Gastroesophageal sphincter (tissue), 4 donors: ENCODE data around the gene FKTN. TPM values are rescaled to one million over a fixed set of nuclear protein-coding genes. Genes with fewer than 3 reads are reported as not detected.

Experiments
- ATAC-seq: fragments of 150-250 bp; one replicate; pipeline ENCODE4 v1.9.1; 2016; ENCODE audit warnings: mild to moderate bottlenecking, moderate library complexity
- H3K27ac ChIP-seq, 4 donors: fragments of 200-600 bp; sonication (generic) in 3 of 4; 1 replicate in 3 of 4; 2 replicates in 1 of 4; pipeline ENCODE4 v1.5.1; 2016 to 2019
- H3K27me3 ChIP-seq: fragments of 200-600 bp; sonication (generic); one replicate; pipeline ENCODE4 v1.5.1; 2019
- H3K36me3 ChIP-seq, 2 donors: fragments of 200-600 bp; sonication (generic); one replicate each; pipeline ENCODE4 v1.5.1; 2019; ENCODE audit warnings: control low read depth in 1 of 2
- H3K4me1 ChIP-seq, 3 donors: fragments of 200-600 bp; sonication (generic); 1 replicate in 2 of 3; 2 replicates in 1 of 3; pipeline ENCODE4 v1.5.1; 2016 to 2019; ENCODE audit warnings: control low read depth in 2 of 3
- H3K4me3 ChIP-seq, 2 donors: fragments of 200-600 bp; sonication (generic); one replicate each; pipeline ENCODE4 v1.5.1; 2019; ENCODE audit warnings: mild to moderate bottlenecking in 1 of 2, moderate library complexity in 1 of 2
- H3K9me3 ChIP-seq, 3 donors: fragments of 200-600 bp; sonication (generic); one replicate each; pipeline ENCODE4 v1.5.1; 2017 to 2019; ENCODE audit warnings: control low read depth in 2 of 3
- CTCF ChIP-seq, 4 experiments: fragments of 200-600 bp in 2 of 4; fragments of 450-650 bp in 2 of 4; sonication (generic) in 1 of 4; IDR thresholded peaks; one replicate each; pipeline ENCODE4 v1.5.1; 2017 to 2019; ENCODE audit warnings: antibody characterized with exemption in 4 of 4, mild to moderate bottlenecking in 2 of 4, moderate library complexity in 2 of 4
- EP300 ChIP-seq: sonication (generic); formaldehyde crosslinking; IDR thresholded peaks from one replicate; pipeline ENCODE4 v1.6.1; 2017; ENCODE audit warnings: antibody characterized with exemption, mild to moderate bottlenecking
- POLR2A ChIP-seq, 2 donors: fragments of 450-650 bp; IDR thresholded peaks; one replicate each; pipeline ENCODE4 v1.6.1; 2017; ENCODE audit warnings: antibody characterized with exemption in 2 of 2, mild to moderate bottlenecking in 2 of 2, moderate library complexity in 1 of 2
- POLR2AphosphoS5 ChIP-seq: sonication (generic); formaldehyde crosslinking; IDR thresholded peaks from one replicate; pipeline ENCODE4 v1.6.1; 2017; ENCODE audit warnings: antibody characterized with exemption
- WGBS, 2 donors: methylation state at CpG; one replicate each; pipeline ENCODE4 v1.1.5; 2018; ENCODE audit warnings: low coverage in 1 of 2; 5-methylcytosine and 5-hydroxymethylcytosine counted together
- total RNA-seq, 4 donors: library from RNA; depleted of rRNA; stranded (reverse); fragments of >200 nt; gene quantifications; one replicate each; pipeline ENCODE4 v1.1.0, GENCODE V29; 2016

Gene FKTN
- total RNA-seq, 4 donors from 2014 or later, result 5.7 to 44.3 (median 9.0) TPM

GRCh38 chr9:105637787-105638395 is 80.0 kb downstream of the FKTN start:
- no peaks in the 10 kb centered on the region for H3K4me1 ChIP-seq
- peaks cover 0 to 79% of the 10 kb centered on the region in 2 donors for H3K36me3 ChIP-seq
- no peak overlapping the region for H3K4me3 ChIP-seq
- TF ChIP-seq CTCF (IDR thresholded peaks at IDR 0.05) (peak in 1 of 4 experiments; percentile 24), EP300 (no peak)
- WGBS, 2 donors, result 89 to 93% methylated on average over 3 to 4 of the region's 4 CpGs
- peaks cover 0 to 19% (median 0%) of the 10 kb centered on the region in 3 donors for H3K9me3 ChIP-seq
- no peaks in the 10 kb centered on the region for H3K27me3 ChIP-seq
- no peak for ATAC-seq
- H3K27ac ChIP-seq, result no peak overlapping the region

GRCh38 chr9:105639936-105640335 is 82.0 kb downstream of the FKTN start:
- H3K9me3 ChIP-seq, result peaks cover 0 to 21% (median 0%) of the 10 kb centered on the region in 3 donors
- TF ChIP-seq EP300, result no peak
- no peaks in the 10 kb centered on the region for H3K27me3 ChIP-seq
- peaks cover 0 to 72% of the 10 kb centered on the region in 2 donors for H3K36me3 ChIP-seq
- no peak overlapping the region for H3K27ac ChIP-seq
- H3K4me3 ChIP-seq, result no peak overlapping the region
- no peak for ATAC-seq
- no peaks in the 10 kb centered on the region for H3K4me1 ChIP-seq

- no peak overlapping the region for H3K4me3 ChIP-seq
- no peaks in the 10 kb centered on the region for H3K27me3 ChIP-seq
- peaks cover 0 to 33% of the 10 kb centered on the region in 2 donors for H3K36me3 ChIP-seq
- peaks cover 0 to 21% (median 0%) of the 10 kb centered on the region in 3 donors for H3K9me3 ChIP-seq
- no peak overlapping the region for H3K27ac ChIP-seq
- no peak for TF ChIP-seq EP300
- TF ChIP-seq POLR2A (IDR thresholded peaks at IDR 0.05), result no peak
- no peak for TF ChIP-seq CTCF (IDR thresholded peaks at IDR 0.05)
- TF ChIP-seq POLR2AphosphoS5, result no peak
- H3K4me1 ChIP-seq, result no peaks in the 10 kb centered on the region
- ATAC-seq, result no peak
These were observed 85.9 kb downstream of the FKTN start for GRCh38 chr9:105643795-105644194.

GRCh38 chr9:105646879-105647594 is 89.1 kb downstream of the FKTN start:
- no peak overlapping the region for H3K27ac ChIP-seq
- peaks cover 0 to 10% (median 0%) of the 10 kb centered on the region in 3 donors for H3K9me3 ChIP-seq
- WGBS, 2 donors, result 93 to 100% methylated on average over 2 to 3 of the region's 7 CpGs
- H3K27me3 ChIP-seq, result no peaks in the 10 kb centered on the region
- ATAC-seq, result no peak
- no peaks in the 10 kb centered on the region for H3K4me1 ChIP-seq
- no peak overlapping the region for H3K4me3 ChIP-seq
- no peak for TF ChIP-seq POLR2A (IDR thresholded peaks at IDR 0.05)
- no peak for TF ChIP-seq CTCF (IDR thresholded peaks at IDR 0.05)
- no peak for TF ChIP-seq EP300
- TF ChIP-seq POLR2AphosphoS5, result no peak
- peaks cover 0 to 1% of the 10 kb centered on the region in 2 donors for H3K36me3 ChIP-seq

- H3K4me1 ChIP-seq, result no peaks in the 10 kb centered on the region
- ATAC-seq, result no peak
- TF ChIP-seq POLR2A (IDR thresholded peaks at IDR 0.05), result no peak
- TF ChIP-seq CTCF (IDR thresholded peaks at IDR 0.05), result no peak
- no peak for TF ChIP-seq POLR2AphosphoS5
- H3K9me3 ChIP-seq, result peaks cover 0 to 2% (median 0%) of the 10 kb centered on the region in 3 donors
- WGBS, 2 donors, result 72 to 82% methylated on average over 9 of the region's 12 CpGs
- no peaks in the 10 kb centered on the region for H3K27me3 ChIP-seq
- no peak overlapping the region for H3K27ac ChIP-seq
- H3K36me3 ChIP-seq, result no peaks in the 10 kb centered on the region
- H3K4me3 ChIP-seq, result no peak overlapping the region
These were observed 89.8 kb downstream of the FKTN start for GRCh38 chr9:105647595-105648349.
